Pancreas (tissue), 10 donors: Measurements from ENCODE around the gene CFAP410. TPM values are rescaled to one million over a fixed set of nuclear protein-coding genes. Genes with fewer than 3 reads are reported as not detected.

ENCODE experiments used
- ATAC-seq, 4 donors: fragments of 200-7000 bp; cut with Tn5 transposase; one replicate each; pipeline versions ENCODE4 v1.8.0 to v1.9.1; 2020; ENCODE audit warnings: mild to moderate bottlenecking in 4 of 4, moderate library complexity in 4 of 4
- DNase-seq, 6 donors: peaks; one replicate each; pipeline ENCODE4 v3.0.0-alpha.2; 2020
- FAIRE-seq: peaks from 2 replicates; lab custom pipeline; 2012; peaks lifted over from hg19 to GRCh38; lab: Jason Lieb, UNC
- H3K27ac ChIP-seq, 4 donors: fragments of 200-600 bp; sonication (generic); 1 replicate in 3 of 4; 2 replicates in 1 of 4; pipeline versions ENCODE4 v1.5.0 to v1.8.0; 2020
- H3K27me3 ChIP-seq, 4 donors: fragments of 200-600 bp; one replicate each; pipeline ENCODE4 v1.8.0; 2021
- H3K36me3 ChIP-seq, 3 donors: fragments of 200-600 bp; sonication (generic) in 1 of 3; one replicate each; pipeline versions ENCODE4 v1.5.0 to v1.8.0; 2020 to 2021
- H3K4me1 ChIP-seq, 3 donors: fragments of 200-600 bp; one replicate each; pipeline ENCODE4 v1.8.0; 2021
- H3K4me3 ChIP-seq, 4 donors: fragments of 200-600 bp; sonication (generic) in 2 of 4; one replicate each; pipeline versions ENCODE4 v1.5.0 to v1.8.0; 2020 to 2021
- H3K9me3 ChIP-seq, 4 donors: fragments of 200-600 bp; one replicate each; pipeline ENCODE4 v1.8.0; 2021
- WGBS, 2 donors: extraction: QIAGEN DNeasy Blood & Tissue Kit; methylation state at CpG; one replicate each; pipeline ENCODE4 v1.1.7; 2013; 5-methylcytosine and 5-hydroxymethylcytosine counted together
- intact Hi-C, 3 donors: fragments of 100-400 bp; cut with DNase I; formaldehyde crosslinking; loops; one replicate each; pipeline versions ENCODE4 v1.11.1 to v1.14.2; 2022
- polyA plus RNA-seq, 2 donors: library from polyadenylated mRNA; stranded (reverse); fragments of 200-250 nt; gene quantifications; one replicate each; pipeline ENCODE4 v1.2.3, GENCODE V29; 2013
- total RNA-seq, 6 donors: library from RNA; stranded (reverse); fragmentation: NEBNext Ultra II Directional in 4 of 6; extraction: Animal tissue kit (Norgen Biotek cat#: 25700) in 4 of 6; gene quantifications; one replicate each; pipeline versions ENCODE4 v1.2.1 to v1.2.4, GENCODE V29; 2021 to 2023
- TF ChIP-seq, protein P1 (sequence below), 4 donors: fragments of 200-600 bp; sonication (generic) in 3 of 4; IDR thresholded peaks; one replicate each; pipeline versions ENCODE4 v1.5.0 to v1.8.0; 2021; ENCODE audit warnings: antibody characterized with exemption in 4 of 4
- donor health status: healthy with polysubstance abuse.
- donor health status: DM: no; HTN: no; CAD: no; lungs with moderate emphysema.
- donor health status: DM: no; HTN: no; CAD: no.
- donor health status: control.
- donor health status: control.
- donor health status: Bipolar disorder and iron deficiency.
- donor health status: DM: yes; HTN: yes; CAD: no.
- donor health status: DM: no; HTN: no; CAD: no.
- donor health status: DM: no; HTN: no; CAD: no.
- donor health status: DM: yes; HTN: yes; CAD: no.

Gene CFAP410
- total and polyA plus RNA-seq, 8 donors = 10.3 to 118 (median 16.3) TPM

DNA sequence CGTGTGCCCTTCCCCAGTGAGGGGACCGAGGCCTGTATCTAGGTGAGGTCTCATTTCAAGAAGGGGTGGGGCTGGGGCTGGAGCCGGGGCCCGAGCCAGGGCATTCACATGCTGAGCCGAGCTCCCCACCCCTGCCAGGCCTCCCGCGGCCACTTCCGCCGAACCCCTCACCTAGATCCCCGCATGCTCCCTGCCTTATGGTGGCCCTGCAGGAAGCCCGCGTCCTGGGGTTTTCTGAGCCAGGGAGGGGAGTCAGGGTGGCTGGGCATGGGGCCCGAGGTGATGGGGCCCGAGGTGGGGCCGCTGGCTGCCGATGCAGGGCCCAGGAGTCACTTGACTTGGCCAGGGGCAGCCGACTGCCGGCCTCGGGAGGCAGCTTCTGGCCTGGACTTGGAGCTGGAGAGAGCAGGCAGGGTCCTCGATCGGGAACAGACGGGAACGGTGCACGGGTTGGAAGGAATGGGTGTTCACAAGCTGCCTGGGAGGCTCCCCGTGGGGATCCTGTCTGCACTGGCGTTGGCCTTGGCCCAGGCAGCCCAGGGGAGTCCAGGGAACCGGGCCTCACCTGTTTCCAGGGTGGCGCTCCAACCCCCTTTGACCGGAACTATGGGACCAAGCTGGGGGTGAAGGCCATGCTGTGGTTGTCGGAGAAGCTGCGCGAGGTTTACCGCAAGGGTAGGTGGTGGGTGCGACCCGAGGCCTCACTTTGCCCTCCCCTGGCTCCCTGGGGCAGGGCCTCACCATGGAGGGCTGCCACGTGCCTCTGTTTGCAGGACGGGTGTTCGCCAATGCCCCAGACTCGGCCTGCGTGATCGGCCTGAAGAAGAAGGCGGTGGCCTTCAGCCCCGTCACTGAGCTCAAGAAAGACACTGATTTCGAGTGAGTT is 13.6 kb downstream of the CFAP410 start:
- DNase-seq (peak in 1 of 6 donors; percentile 74), ATAC-seq (no peak), FAIRE-seq (no peak)
- Histone ChIP-seq H3K36me3 (peaks cover 0 to 25% (median 14%) of the 10 kb centered on the region in 3 donors), H3K4me3 (no peak overlapping the region), H3K9me3 (no peaks in the 10 kb centered on the region), H3K27ac (no peak overlapping the region), H3K27me3 (no peaks in the 10 kb centered on the region), H3K4me1 (no peaks in the 10 kb centered on the region)
- WGBS, 2 donors = 91 to 92% methylated on average over 44 of the region's 44 CpGs
- TF ChIP-seq, protein P1, sequence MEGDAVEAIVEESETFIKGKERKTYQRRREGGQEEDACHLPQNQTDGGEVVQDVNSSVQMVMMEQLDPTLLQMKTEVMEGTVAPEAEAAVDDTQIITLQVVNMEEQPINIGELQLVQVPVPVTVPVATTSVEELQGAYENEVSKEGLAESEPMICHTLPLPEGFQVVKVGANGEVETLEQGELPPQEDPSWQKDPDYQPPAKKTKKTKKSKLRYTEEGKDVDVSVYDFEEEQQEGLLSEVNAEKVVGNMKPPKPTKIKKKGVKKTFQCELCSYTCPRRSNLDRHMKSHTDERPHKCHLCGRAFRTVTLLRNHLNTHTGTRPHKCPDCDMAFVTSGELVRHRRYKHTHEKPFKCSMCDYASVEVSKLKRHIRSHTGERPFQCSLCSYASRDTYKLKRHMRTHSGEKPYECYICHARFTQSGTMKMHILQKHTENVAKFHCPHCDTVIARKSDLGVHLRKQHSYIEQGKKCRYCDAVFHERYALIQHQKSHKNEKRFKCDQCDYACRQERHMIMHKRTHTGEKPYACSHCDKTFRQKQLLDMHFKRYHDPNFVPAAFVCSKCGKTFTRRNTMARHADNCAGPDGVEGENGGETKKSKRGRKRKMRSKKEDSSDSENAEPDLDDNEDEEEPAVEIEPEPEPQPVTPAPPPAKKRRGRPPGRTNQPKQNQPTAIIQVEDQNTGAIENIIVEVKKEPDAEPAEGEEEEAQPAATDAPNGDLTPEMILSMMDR (IDR thresholded peaks at IDR 0.05) = no peak
- intact Hi-C loops = no loop called here

DNA sequence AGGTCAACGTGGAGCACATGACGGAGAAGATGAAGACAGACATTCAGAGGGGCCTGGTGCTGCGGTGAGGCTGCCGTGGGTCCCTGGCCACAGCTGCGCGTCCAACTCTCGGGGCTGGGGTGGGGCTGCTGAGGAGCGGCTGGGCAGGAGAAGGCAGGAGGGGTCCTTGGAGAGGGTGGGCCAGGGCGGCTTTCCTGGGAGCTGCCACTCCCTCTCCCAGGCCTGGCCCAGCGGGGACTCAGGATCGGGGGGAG is 14.4 kb downstream of the CFAP410 start:
- DNase-seq (peak in 1 of 6 donors; percentile 76), ATAC-seq (no peak), FAIRE-seq (no peak)
- intact Hi-C loops = no loop called here
- Histone ChIP-seq H3K4me1 (no peaks in the 10 kb centered on the region), H3K9me3 (no peaks in the 10 kb centered on the region), H3K27ac (no peak overlapping the region), H3K36me3 (peaks cover 0 to 32% (median 14%) of the 10 kb centered on the region in 3 donors), H3K27me3 (no peaks in the 10 kb centered on the region), H3K4me3 (no peak overlapping the region)
- WGBS, 2 donors = 96 to 98% methylated on average over 11 of the region's 11 CpGs
- TF ChIP-seq, protein P1 (IDR thresholded peaks at IDR 0.05) = no peak

DNA sequence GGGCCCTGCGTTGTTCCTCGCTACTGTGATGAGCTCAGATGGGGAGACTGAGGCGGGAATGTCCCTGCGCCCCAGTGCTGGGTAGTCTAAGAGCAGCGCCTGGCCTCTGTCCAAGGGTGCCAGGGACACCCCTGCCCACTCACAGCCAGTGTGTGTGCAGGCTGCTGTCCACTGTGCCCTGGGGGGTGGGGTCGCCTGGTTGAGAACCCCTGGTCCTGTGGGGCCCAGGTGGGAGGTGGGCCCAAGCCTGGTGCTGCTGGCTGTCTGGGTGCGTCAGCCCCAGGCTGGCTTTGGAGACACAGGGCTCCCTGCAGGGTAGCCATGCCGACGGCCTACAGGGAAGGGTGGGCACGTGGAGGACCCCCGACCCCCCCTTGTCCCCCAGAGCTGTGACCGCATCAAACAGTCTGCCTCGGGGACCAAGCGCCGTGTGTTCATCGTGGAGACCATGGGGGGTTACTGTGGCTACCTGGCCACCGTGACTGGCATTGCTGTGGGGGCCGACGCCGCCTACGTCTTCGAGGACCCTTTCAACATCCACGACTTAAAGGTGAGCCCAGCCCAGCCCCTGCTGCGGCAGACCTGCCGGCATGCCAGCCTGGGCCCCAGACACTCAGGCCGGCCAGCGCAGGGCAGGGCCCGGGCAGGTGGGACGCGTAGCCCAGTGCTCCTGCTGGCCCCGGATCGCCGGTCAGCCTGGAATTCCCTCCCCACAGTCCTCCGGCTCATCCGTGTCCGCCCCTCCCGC is 14.9 kb downstream of the CFAP410 start:
- WGBS, 2 donors = 96 to 98% methylated on average over 34 to 37 of the region's 37 CpGs
- no peak for FAIRE-seq

DNA sequence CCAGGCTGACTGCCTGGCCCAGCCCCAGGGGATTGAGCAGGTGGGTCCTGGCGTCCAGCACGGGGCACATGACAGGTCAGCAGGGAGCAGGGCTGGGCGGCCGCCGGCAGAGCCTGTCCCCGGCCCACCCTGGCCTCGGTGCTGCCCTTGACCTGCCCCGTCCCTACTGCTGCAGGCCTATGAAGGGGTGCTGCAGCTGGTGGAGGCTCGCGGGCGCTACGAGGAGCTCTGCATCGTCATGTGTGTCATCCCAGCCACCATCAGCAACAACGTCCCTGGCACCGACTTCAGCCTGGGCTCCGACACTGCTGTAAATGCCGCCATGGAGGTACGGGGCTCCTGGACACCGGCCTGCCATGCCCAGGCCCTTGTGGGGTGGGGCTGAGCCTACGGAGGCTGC is 15.6 kb downstream of the CFAP410 start:
- ATAC-seq (no peak), FAIRE-seq (no peak), DNase-seq (peak in 1 of 6 donors; percentile 71)
- WGBS, 2 donors = 87 to 95% methylated on average over 18 to 20 of the region's 20 CpGs
- Histone ChIP-seq H3K27ac (no peak overlapping the region), H3K9me3 (no peaks in the 10 kb centered on the region), H3K4me1 (no peaks in the 10 kb centered on the region), H3K4me3 (no peak overlapping the region), H3K27me3 (no peaks in the 10 kb centered on the region), H3K36me3 (peaks cover 0 to 38% (median 14%) of the 10 kb centered on the region in 3 donors)
- intact Hi-C loops = no loop called here
- TF ChIP-seq, protein P1 (IDR thresholded peaks at IDR 0.05) = no peak

More for the DNA sequence above, 14.9 kb downstream of the CFAP410 start:
- DNase-seq = no peak
- H3K27ac ChIP-seq = no peak overlapping the region
- TF ChIP-seq, protein P1 (IDR thresholded peaks at IDR 0.05) = no peak
- intact Hi-C loops = no loop called here
- no peak for ATAC-seq
- no peaks in the 10 kb centered on the region for H3K9me3 ChIP-seq
- H3K4me1 ChIP-seq = no peaks in the 10 kb centered on the region
- H3K4me3 ChIP-seq = no peak overlapping the region
- peaks cover 0 to 34% (median 14%) of the 10 kb centered on the region in 3 donors for H3K36me3 ChIP-seq
- no peaks in the 10 kb centered on the region for H3K27me3 ChIP-seq
